ENCODE data around the gene TBC1D8.

The TBC1D8 gene

DNA sequence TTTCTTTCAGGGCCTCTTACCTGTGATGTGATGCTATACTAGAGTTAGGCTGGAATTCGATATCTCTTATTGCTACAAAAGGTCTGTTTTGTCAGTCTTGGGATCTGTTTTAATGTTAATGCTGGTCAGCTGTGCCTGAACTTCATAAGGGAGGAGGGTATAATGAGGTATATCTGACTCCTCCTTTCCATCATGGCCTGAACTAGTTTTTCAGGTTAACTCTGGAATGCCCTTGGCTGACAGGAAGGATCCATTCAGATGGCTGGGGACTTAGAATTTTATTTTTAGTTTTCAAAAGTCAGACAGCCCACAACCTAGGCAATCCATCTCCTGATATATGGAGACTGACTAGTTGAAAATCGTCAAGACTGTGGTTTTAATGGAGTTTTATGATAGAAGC is 35.9 kb upstream of the TBC1D8 start:
- no peak for TF ChIP-seq POLR2AphosphoS5 (IDR thresholded peaks at IDR 0.05; ENCODE audit: low read depth)
- TF ChIP-seq SPI1 (IDR thresholded peaks at IDR 0.05; ENCODE audit: borderline replicate concordance, low read depth) = no peak
- TF ChIP-seq, protein P1, sequence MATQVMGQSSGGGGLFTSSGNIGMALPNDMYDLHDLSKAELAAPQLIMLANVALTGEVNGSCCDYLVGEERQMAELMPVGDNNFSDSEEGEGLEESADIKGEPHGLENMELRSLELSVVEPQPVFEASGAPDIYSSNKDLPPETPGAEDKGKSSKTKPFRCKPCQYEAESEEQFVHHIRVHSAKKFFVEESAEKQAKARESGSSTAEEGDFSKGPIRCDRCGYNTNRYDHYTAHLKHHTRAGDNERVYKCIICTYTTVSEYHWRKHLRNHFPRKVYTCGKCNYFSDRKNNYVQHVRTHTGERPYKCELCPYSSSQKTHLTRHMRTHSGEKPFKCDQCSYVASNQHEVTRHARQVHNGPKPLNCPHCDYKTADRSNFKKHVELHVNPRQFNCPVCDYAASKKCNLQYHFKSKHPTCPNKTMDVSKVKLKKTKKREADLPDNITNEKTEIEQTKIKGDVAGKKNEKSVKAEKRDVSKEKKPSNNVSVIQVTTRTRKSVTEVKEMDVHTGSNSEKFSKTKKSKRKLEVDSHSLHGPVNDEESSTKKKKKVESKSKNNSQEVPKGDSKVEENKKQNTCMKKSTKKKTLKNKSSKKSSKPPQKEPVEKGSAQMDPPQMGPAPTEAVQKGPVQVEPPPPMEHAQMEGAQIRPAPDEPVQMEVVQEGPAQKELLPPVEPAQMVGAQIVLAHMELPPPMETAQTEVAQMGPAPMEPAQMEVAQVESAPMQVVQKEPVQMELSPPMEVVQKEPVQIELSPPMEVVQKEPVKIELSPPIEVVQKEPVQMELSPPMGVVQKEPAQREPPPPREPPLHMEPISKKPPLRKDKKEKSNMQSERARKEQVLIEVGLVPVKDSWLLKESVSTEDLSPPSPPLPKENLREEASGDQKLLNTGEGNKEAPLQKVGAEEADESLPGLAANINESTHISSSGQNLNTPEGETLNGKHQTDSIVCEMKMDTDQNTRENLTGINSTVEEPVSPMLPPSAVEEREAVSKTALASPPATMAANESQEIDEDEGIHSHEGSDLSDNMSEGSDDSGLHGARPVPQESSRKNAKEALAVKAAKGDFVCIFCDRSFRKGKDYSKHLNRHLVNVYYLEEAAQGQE (IDR thresholded peaks at IDR 0.05; ENCODE audit: insufficient replicate concordance, low read depth) = no peak
- no peak for TF ChIP-seq GABPA (IDR thresholded peaks at IDR 0.05; ENCODE audit: low read depth)
- TF ChIP-seq, protein P2, sequence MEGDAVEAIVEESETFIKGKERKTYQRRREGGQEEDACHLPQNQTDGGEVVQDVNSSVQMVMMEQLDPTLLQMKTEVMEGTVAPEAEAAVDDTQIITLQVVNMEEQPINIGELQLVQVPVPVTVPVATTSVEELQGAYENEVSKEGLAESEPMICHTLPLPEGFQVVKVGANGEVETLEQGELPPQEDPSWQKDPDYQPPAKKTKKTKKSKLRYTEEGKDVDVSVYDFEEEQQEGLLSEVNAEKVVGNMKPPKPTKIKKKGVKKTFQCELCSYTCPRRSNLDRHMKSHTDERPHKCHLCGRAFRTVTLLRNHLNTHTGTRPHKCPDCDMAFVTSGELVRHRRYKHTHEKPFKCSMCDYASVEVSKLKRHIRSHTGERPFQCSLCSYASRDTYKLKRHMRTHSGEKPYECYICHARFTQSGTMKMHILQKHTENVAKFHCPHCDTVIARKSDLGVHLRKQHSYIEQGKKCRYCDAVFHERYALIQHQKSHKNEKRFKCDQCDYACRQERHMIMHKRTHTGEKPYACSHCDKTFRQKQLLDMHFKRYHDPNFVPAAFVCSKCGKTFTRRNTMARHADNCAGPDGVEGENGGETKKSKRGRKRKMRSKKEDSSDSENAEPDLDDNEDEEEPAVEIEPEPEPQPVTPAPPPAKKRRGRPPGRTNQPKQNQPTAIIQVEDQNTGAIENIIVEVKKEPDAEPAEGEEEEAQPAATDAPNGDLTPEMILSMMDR (IDR thresholded peaks at IDR 0.05; ENCODE audit: insufficient read depth, low read length) = no peak
- Histone ChIP-seq H3K27me3 (ENCODE audit: insufficient read depth, poor library complexity, severe bottlenecking) (no peaks in the 10 kb centered on the region), H3K27ac (replicated peaks) (no peak overlapping the region), H3K4me3 (replicated peaks; ENCODE audit: insufficient read depth, low read length) (no peak overlapping the region)
- no peak for DNase-seq (ENCODE audit: low read depth in 1 of 2, low spot score in 1 of 2)

DNA sequence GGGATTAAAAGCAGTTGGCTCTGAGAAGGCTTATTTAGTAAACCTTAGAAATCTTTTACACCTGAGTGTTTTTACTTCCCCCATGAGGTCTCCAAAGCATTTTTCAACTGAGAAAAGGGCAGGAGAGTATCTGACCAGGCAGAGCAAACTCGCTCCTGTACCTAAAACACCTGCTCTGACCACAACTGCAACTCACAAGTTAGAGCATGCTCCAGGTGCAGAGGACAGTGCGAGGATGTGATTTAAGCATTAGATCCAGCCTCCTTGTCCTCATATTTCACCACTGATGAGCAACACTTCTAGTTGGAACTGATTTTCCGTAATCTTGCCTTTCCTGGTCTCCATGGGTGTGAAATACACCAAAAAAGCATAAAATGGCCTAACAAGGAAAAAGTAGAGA is 34.5 kb upstream of the TBC1D8 start:
- Histone ChIP-seq H3K4me3 (replicated peaks; ENCODE audit: insufficient read depth, low read length) (no peak overlapping the region), H3K27me3 (ENCODE audit: insufficient read depth, poor library complexity, severe bottlenecking) (no peaks in the 10 kb centered on the region), H3K27ac (replicated peaks) (no peak overlapping the region)
- TF ChIP-seq, protein P1 (IDR thresholded peaks at IDR 0.05; ENCODE audit: insufficient replicate concordance, low read depth) = no peak
- TF ChIP-seq, protein P2 (IDR thresholded peaks at IDR 0.05; ENCODE audit: insufficient read depth, low read length) = no peak
- no peak for TF ChIP-seq POLR2AphosphoS5 (IDR thresholded peaks at IDR 0.05; ENCODE audit: low read depth)
- TF ChIP-seq SPI1 (IDR thresholded peaks at IDR 0.05; ENCODE audit: borderline replicate concordance, low read depth) = no peak
- TF ChIP-seq GABPA (IDR thresholded peaks at IDR 0.05; ENCODE audit: low read depth) = no peak
- no peak for DNase-seq (ENCODE audit: low read depth in 1 of 2, low spot score in 1 of 2)

- no peaks in the 10 kb centered on the region for H3K27me3 ChIP-seq (ENCODE audit: insufficient read depth, poor library complexity, severe bottlenecking)
- TF ChIP-seq, protein P1 (IDR thresholded peaks at IDR 0.05; ENCODE audit: insufficient replicate concordance, low read depth) = no peak
- TF ChIP-seq SPI1 (IDR thresholded peaks at IDR 0.05; ENCODE audit: borderline replicate concordance, low read depth) (no peak), GABPA (IDR thresholded peaks at IDR 0.05; ENCODE audit: low read depth) (no peak), POLR2AphosphoS5 (IDR thresholded peaks at IDR 0.05; ENCODE audit: low read depth) (no peak)
- H3K27ac ChIP-seq (replicated peaks) = no peak overlapping the region
- no peak overlapping the region for H3K4me3 ChIP-seq (replicated peaks; ENCODE audit: insufficient read depth, low read length)
- DNase-seq (ENCODE audit: low read depth in 1 of 2, low spot score in 1 of 2) = no peak
These were observed 33.9 kb upstream of the TBC1D8 start for GRCh38 chr2:101185085-101185484.

Data from HL-60 (cell line).